Fibroblast of the aortic adventitia (primary cell): ENCODE results near the gene PP2D1. TPM values are rescaled to one million over a fixed set of nuclear protein-coding genes. Genes with fewer than 3 reads are reported as not detected.

Experiments
- DNase-seq: peaks from one replicate; pipeline ENCODE4 v3.0.0-alpha.2; 2010; ENCODE audit warnings: low read depth
- H3K4me3 ChIP-seq: 2 replicates; pipeline ENCODE4 v1.5.1; 2011; ENCODE audit warnings: low read depth, mild to moderate bottlenecking, control low read depth, low read length, moderate library complexity
- total RNA-seq: library from RNA; depleted of rRNA; stranded (reverse); fragments of >200 nt; gene quantifications from 2 replicates; pipeline ENCODE4 v1.2.3, GENCODE V29; 2012; ENCODE audit warnings: low replicate concordance
- TF ChIP-seq, protein P1 (sequence below): IDR thresholded peaks from 2 replicates; pipeline ENCODE4 v1.5.1; 2011; ENCODE audit warnings: mild to moderate bottlenecking, low read length, control low read depth, inconsistent platforms; ENCODE audit not compliant: insufficient read depth

Gene PP2D1, protein sequence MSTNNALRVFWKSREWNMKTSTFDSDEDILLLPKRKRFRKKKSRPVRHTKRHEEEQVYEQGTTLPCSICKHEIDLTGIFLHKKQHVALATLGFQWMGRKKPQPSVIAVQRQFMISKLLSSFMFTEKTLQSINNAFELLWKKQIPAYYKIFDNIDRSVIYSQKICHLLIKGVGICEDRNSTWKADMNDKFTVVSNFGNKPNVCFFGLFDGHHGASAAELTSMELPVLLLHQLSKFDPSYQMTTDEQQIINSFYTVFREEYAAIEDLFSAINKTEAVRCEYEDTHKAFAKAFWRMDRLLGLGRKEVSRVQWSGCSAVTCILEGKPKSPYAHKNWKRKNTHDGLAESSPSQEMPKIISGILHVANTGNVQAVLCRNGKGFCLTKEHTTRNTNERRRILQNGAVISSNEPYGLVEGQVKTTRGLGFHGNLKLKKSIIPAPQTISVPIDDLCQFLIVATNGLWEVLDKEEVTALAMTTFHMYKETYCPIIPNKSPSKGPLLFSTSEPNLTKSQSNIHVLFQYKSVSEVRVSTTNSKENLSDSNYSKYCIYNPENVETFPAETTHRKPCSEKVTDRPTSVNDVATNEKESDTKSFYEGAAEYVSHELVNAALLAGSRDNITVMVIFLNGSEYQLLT
- total RNA-seq = not detected in 2 replicates

DNA sequence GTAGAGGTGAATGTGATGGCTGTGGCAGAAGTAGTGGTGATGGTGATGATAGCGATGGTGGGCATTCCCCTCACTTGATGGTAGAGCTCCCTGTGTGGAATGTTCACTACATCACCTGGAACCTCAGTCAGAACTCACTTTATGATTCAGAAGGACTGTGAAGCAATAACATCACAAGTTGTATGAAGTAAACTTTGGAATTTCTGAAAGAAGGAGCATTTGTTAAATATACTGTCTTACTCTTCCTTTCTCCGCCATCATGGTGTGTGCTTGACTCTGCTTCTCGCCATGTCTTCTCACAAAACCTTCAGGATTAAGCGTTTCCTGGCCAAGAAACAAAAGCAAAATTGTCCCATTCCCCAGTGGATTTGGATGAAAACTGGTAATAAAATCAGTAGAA is at the start of gene PP2D1:
Gene PP2D1, minus strand, starts transcription at position 101 of the 400 bp plus-strand sequence. CDS start 192 bp downstream, outside the sequence.
- no peak for DNase-seq
- no peak within 1 kb of the TSS for H3K4me3 ChIP-seq
- TF ChIP-seq, protein P1, sequence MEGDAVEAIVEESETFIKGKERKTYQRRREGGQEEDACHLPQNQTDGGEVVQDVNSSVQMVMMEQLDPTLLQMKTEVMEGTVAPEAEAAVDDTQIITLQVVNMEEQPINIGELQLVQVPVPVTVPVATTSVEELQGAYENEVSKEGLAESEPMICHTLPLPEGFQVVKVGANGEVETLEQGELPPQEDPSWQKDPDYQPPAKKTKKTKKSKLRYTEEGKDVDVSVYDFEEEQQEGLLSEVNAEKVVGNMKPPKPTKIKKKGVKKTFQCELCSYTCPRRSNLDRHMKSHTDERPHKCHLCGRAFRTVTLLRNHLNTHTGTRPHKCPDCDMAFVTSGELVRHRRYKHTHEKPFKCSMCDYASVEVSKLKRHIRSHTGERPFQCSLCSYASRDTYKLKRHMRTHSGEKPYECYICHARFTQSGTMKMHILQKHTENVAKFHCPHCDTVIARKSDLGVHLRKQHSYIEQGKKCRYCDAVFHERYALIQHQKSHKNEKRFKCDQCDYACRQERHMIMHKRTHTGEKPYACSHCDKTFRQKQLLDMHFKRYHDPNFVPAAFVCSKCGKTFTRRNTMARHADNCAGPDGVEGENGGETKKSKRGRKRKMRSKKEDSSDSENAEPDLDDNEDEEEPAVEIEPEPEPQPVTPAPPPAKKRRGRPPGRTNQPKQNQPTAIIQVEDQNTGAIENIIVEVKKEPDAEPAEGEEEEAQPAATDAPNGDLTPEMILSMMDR = no peak

DNA sequence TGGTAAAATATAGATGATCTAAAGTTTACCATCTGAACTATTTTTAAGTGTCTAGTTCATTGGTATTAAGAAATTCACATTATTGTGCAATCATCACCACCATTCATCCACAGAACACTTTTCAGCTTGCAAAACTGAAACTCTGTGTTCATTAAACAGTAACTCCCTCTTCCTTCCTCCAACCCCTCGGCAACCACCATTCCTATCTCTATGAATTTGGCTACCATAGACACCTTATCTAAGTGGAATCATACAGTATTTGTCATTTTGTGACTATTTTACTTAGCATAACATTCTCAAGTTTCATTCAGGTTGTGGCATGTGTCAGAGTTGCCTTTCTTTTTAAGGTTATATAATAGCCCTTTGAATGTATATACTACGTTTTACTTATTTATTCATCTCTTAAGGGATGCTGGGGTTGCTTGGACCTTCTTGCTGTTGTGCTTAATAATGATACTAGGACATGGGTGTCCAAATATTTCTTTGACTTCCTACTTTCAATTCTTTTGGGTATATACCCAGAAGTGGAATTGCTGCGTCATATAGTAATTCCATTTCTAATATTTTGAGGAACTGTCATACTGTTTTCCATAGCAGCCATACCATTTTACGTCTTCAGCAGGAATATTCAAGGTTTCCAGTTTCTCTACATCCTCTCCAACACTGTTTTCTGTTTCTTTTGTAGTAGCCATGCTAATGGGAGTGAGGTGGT is 49.1 kb upstream of the PP2D1 start:
- H3K4me3 ChIP-seq = peak overlapping the region; percentile 27
- peak; percentile 78 for DNase-seq
- TF ChIP-seq, protein P1 = no peak

DNA sequence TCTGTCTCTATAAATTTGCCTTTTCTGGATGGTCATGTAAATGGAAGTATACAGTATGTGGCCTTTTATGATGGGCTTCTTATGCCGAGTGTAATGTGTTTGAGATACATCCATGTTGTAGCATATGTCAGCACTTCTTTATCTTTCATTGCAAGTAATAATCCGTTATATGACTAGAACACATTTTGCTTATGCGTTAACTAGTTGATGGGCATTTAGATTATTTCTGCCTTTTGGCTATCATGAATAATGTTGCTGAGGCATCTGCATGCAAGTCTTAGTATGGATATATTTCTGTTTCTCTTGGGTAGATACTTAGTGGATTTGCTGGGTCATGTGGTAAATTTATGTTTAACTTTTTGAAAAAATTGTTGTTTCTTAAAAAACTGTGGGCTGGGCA is 47.9 kb upstream of the PP2D1 start:
- TF ChIP-seq, protein P1 = no peak
- H3K4me3 ChIP-seq = no peak overlapping the region
- no peak for DNase-seq

DNA sequence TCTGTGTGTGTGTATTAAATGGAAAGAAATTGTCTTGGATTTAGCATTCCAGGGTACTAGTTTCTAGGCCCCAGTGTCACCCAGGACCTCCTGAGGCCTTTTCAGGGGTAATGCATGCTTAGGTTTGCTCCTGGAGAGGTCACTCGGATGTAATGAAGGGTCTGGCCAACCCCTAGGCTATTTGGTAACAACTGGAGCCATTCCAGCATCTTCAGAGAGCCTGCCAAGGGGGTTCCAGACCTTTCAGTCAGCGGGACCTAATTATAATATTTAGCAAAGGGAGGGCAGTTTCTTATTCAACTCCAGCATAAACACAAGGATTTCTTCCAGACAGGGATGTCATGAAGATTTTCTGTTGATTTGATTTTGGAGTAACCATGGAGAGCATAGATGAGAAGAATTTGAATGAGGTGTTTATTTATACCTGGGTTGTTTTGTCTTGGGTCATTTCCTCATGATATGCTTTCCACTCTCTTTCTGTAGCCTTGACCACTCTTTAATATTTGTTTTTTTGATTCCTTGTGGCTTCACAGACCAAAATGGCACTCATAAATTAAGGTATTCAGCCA is 45.6 kb upstream of the PP2D1 start:
- no peak overlapping the region for H3K4me3 ChIP-seq
- TF ChIP-seq, protein P1 = no peak
- DNase-seq = no peak

DNA sequence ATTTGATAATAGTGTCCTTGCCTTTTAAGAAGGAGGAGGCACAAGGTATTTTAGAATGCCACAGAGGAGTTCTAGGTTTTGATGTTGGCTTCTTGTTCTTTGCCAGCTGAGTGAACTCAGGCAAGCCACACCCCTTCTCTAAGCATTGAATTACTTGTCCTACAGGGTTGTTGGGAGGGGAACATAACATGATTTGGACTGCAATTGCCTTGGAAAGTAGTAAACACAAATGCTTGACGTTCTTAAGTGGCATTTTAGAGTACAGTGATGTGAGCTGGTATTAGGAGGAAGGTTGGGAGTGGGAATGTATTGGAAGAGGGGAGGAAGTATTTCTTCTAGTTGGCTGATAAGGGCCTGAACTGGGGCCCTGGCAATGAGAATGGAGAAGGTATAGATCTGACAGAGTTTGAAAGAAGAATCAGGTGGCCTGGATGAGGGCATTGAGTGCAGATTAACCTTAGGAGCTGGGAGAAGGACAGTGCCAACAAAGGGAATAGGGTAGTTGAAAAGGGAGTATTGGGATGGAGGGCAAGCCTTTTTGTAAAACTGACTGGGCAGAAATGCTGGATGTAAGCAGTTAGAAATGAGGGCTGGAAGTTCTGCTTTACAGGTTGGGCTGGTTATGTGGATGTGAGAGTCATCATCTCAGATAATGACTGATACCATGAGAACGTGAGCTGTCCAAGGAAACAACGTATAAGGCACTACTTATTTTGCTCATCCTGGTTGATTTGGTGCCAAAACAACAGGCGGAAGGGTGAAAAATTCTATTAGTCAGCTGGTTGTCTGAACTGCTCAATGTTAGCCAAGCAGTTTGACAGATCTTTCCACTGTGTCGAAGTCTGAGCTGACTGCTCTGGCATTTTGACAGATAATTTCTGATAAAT is 44.9 kb upstream of the PP2D1 start:
- TF ChIP-seq, protein P1 = no peak
- DNase-seq = peak; percentile 79
- H3K4me3 ChIP-seq = no peak overlapping the region

DNA sequence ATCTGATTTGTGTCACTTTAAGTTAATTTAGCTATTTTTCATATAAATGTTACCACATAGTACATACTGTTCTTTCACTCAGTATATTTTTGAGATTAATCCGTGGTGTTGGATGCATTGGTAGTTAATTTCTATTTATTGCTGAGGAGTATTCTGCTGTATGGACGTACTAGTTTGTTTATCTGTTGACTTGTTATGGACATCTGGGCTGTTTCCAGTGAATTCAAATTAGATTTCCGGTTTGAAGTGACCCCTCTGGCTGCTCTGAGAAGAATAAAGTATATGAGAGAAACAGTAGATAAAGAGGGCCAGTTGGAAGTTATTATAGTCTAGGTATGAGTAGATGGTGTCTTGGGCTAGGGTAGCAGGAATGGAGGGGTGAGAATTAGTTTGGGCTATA is 43.8 kb upstream of the PP2D1 start:
- TF ChIP-seq, protein P1 = no peak
- no peak overlapping the region for H3K4me3 ChIP-seq
- no peak for DNase-seq
